GM23338 (cell line): ENCODE measurements around the gene HMCES. TPM values are rescaled to one million over a fixed set of nuclear protein-coding genes. Genes with fewer than 3 reads are reported as not detected.

Experiments used
- ATAC-seq: fragments of 200-7000 bp; cut with Tn5 transposase; 3 replicates; pipeline ENCODE4 v1.9.1; 2020
- DNase-seq: peaks from one replicate; pipeline ENCODE4 v3.0.0-alpha.2; 2015; ENCODE audit warnings: low spot score
- H2AFZ ChIP-seq: fragments of 200-600 bp; sonication (generic); 2 replicates; pipeline ENCODE4 v1.8.0; 2016; ENCODE audit warnings: antibody characterized with exemption, mild to moderate bottlenecking, moderate library complexity
- H3F3A ChIP-seq: fragments of 200-600 bp; sonication (generic); replicated peaks from 2 replicates; pipeline ENCODE4 v1.8.0; 2017; ENCODE audit warnings: antibody characterized with exemption, mixed run types, low read depth
- H3K27ac ChIP-seq: fragments of 200-600 bp; sonication (generic); 2 replicates; pipeline ENCODE4 v1.6.1; 2016; ENCODE audit warnings: low read depth
- H3K27me3 ChIP-seq: fragments of 200-600 bp; sonication (generic); 2 replicates; pipeline ENCODE4 v1.8.0; 2016; ENCODE audit warnings: mild to moderate bottlenecking, mixed run types, moderate library complexity; ENCODE audit not compliant: insufficient read depth
- H3K36me3 ChIP-seq: fragments of 200-600 bp; sonication (generic); 2 replicates; pipeline ENCODE4 v1.8.0; 2016; ENCODE audit warnings: mild to moderate bottlenecking; ENCODE audit not compliant: insufficient read depth
- H3K4me1 ChIP-seq: fragments of 200-600 bp; sonication (generic); 2 replicates; pipeline ENCODE4 v1.8.0; 2016; ENCODE audit warnings: mild to moderate bottlenecking, moderate library complexity; ENCODE audit not compliant: insufficient read depth
- H3K4me2 ChIP-seq: fragments of 200-600 bp; sonication (generic); 2 replicates; pipeline ENCODE4 v1.7.1; 2017; ENCODE audit warnings: mixed run types
- H3K4me3 ChIP-seq: fragments of 200-600 bp; sonication (generic); 2 replicates; pipeline ENCODE4 v1.6.1; 2016; ENCODE audit warnings: mixed run types
- H3K79me2 ChIP-seq: fragments of 200-600 bp; sonication (generic); replicated peaks from 2 replicates; pipeline ENCODE4 v1.8.0; 2017; ENCODE audit warnings: mild to moderate bottlenecking; ENCODE audit not compliant: insufficient read depth
- H3K9me2 ChIP-seq: fragments of 200-600 bp; sonication (generic); 2 replicates; pipeline ENCODE4 v1.8.0; 2017; ENCODE audit not compliant: insufficient read depth
- H4K20me1 ChIP-seq: fragments of 200-600 bp; sonication (generic); replicated peaks from 2 replicates; pipeline ENCODE4 v1.8.0; 2017; ENCODE audit warnings: mild to moderate bottlenecking; ENCODE audit not compliant: insufficient read depth
- H3K27ac Mint-ChIP-seq: 2 replicates; pipeline ENCODE4 v1.8.0; 2020; ENCODE audit warnings: inconsistent platforms, mild to moderate bottlenecking, moderate library complexity, mixed read lengths
- H3K27me3 Mint-ChIP-seq: 3 replicates; pipeline ENCODE4 v1.8.0; 2022; ENCODE audit warnings: low read depth, mild to moderate bottlenecking, moderate library complexity, mixed read lengths, inconsistent platforms; ENCODE audit not compliant: insufficient read depth, poor library complexity
- H3K36me3 Mint-ChIP-seq: 3 replicates; pipeline ENCODE4 v1.8.0; 2021; ENCODE audit warnings: low read depth, mild to moderate bottlenecking, inconsistent platforms, moderate library complexity, mixed read lengths
- H3K4me1 Mint-ChIP-seq: 3 replicates; pipeline ENCODE4 v1.8.0; 2020; ENCODE audit warnings: mild to moderate bottlenecking, inconsistent platforms, mixed read lengths
- H3K4me3 Mint-ChIP-seq: 3 replicates; pipeline ENCODE4 v1.8.0; 2021; ENCODE audit warnings: moderate library complexity, mild to moderate bottlenecking, inconsistent platforms, mixed read lengths
- H3K9me3 Mint-ChIP-seq: 3 replicates; pipeline ENCODE4 v1.8.0; 2020; ENCODE audit warnings: moderate library complexity, mild to moderate bottlenecking, inconsistent platforms, mixed read lengths
- CTCF ChIP-seq, 2 experiments: fragments of 200-600 bp in 1 of 2; sonication (generic) in 1 of 2; conservative IDR thresholded peaks; 2 replicates each; pipeline versions ENCODE4 v1.5.1 to v1.6.1; 2016 to 2017; ENCODE audit warnings: antibody characterized with exemption in 2 of 2, low read depth in 2 of 2, mild to moderate bottlenecking in 2 of 2, moderate library complexity in 1 of 2
- NANOG ChIP-seq: IDR thresholded peaks from 2 replicates; pipeline ENCODE4 v1.6.1; 2016; ENCODE audit warnings: antibody characterized with exemption, borderline replicate concordance
- REST ChIP-seq: IDR thresholded peaks from one replicate; pipeline ENCODE4 v1.6.1; 2018; ENCODE audit warnings: antibody characterized with exemption; ENCODE audit not compliant: unreplicated experiment
- STAT1 ChIP-seq: IDR thresholded peaks from one replicate; pipeline ENCODE4 v1.6.1; 2016; ENCODE audit warnings: antibody characterized with exemption; ENCODE audit not compliant: unreplicated experiment
- ZNF114 ChIP-seq: fragments of 250-450 bp; sonication (Bioruptor Pico); IDR thresholded peaks from 2 replicates; pipeline ENCODE4 v1.5.0; 2020; ENCODE audit warnings: mild to moderate bottlenecking, moderate library complexity
- ZNF462 ChIP-seq: fragments of 250-450 bp; sonication (Bioruptor Pico); IDR thresholded peaks from 2 replicates; pipeline ENCODE4 v1.5.0; 2020; ENCODE audit warnings: mild to moderate bottlenecking, moderate library complexity
- polyA plus RNA-seq: library from polyadenylated mRNA; unstranded; fragments of >200 nt; fragmentation: Nextera tagmentation; extraction: Ambion mirVana; gene quantifications from 2 replicates; pipeline ENCODE4 v1.2.1, GENCODE V29; 2016
- total RNA-seq: library from RNA; depleted of rRNA; stranded (reverse); fragments of >200 nt; shearing (Covaris generic); gene quantifications from 2 replicates; pipeline ENCODE4 v1.2.3, GENCODE V29; 2014

Gene HMCES
- total and polyA plus RNA-seq, 2 experiments from 2014 or later = 36.5 to 44.5 TPM

- Histone ChIP-seq H3F3A (no peaks in the 10 kb centered on the region), H3K36me3 (no peaks in the 10 kb centered on the region), H3K27ac (no peak overlapping the region), H3K27me3 (no peaks in the 10 kb centered on the region), H3K4me2 (no peak overlapping the region), H2AFZ (no peak overlapping the region), H3K9me2 (no peaks in the 10 kb centered on the region), H3K4me3 (no peak overlapping the region), H3K79me2 (no peaks in the 10 kb centered on the region), H4K20me1 (no peaks in the 10 kb centered on the region), H3K4me1 (0 out of 2 replicates have a peak, but pooled peaks cover 2% of the 10 kb centered on the region)
- Mint-ChIP-seq H3K9me3 (no peaks in the 10 kb centered on the region), H3K4me1 (peaks cover 14% of the 10 kb centered on the region), H3K36me3 (no peaks in the 10 kb centered on the region), H3K27ac (no peak overlapping the region), H3K27me3 (peaks cover 18% of the 10 kb centered on the region), H3K4me3 (no peak overlapping the region)
- DNase-seq (no peak), ATAC-seq (no peak)
- TF ChIP-seq CTCF (conservative IDR thresholded peaks at IDR 0.05; ENCODE audit: low read depth in 2 of 2) (no peak), ZNF114 (no peak), STAT1 (no peak), REST (no peak), ZNF462 (CRISPR knock-in tag) (no peak), NANOG (no peak)
Measured at GRCh38 chr3:129349791-129350190, 71.1 kb downstream of the HMCES start.
